H1 (cell line): ENCODE data around the gene STX10. TPM values are rescaled to one million over a fixed set of nuclear protein-coding genes. Genes with fewer than 3 reads are reported as not detected.

Source experiments
- ASH2L ChIP-seq: fragments of 200-600, 300-600 bp; sonication (generic); IDR thresholded peaks from one replicate; pipeline ENCODE4 v1.7.1; 2017; ENCODE audit warnings: low read length
- BCL11A ChIP-seq, 2 experiments: IDR thresholded peaks; one replicate each; pipeline ENCODE4 v1.6.1; 2011; ENCODE audit warnings: low read depth in 2 of 2, low read length in 2 of 2, mild to moderate bottlenecking in 2 of 2
- CTBP2 ChIP-seq: IDR thresholded peaks from 2 replicates; pipeline ENCODE4 v1.7.0; 2011; ENCODE audit warnings: borderline replicate concordance, mild to moderate bottlenecking, moderate library complexity, mixed read lengths, low read length; ENCODE audit not compliant: insufficient read depth, insufficient read length
- EGR1 ChIP-seq: IDR thresholded peaks from 2 replicates; pipeline ENCODE4 v1.6.1; 2011; ENCODE audit warnings: low read depth, low read length, borderline replicate concordance
- POU5F1 ChIP-seq: IDR thresholded peaks from 2 replicates; pipeline ENCODE4 v1.6.1; 2011; ENCODE audit warnings: low read depth, mild to moderate bottlenecking, low read length, moderate library complexity
- RXRA ChIP-seq: IDR thresholded peaks from 2 replicates; pipeline ENCODE4 v1.6.1; 2011; ENCODE audit warnings: low read depth, mild to moderate bottlenecking, low read length, moderate library complexity; ENCODE audit not compliant: insufficient read depth
- SAP30 ChIP-seq: fragments of 300-600 bp; sonication (generic); IDR thresholded peaks from 2 replicates; pipeline ENCODE4 v1.7.1; 2012; ENCODE audit warnings: low read length, moderate library complexity, mild to moderate bottlenecking, inconsistent platforms; ENCODE audit not compliant: insufficient read depth, insufficient replicate concordance
- TAF1 ChIP-seq: IDR thresholded peaks from 2 replicates; pipeline ENCODE4 v1.6.1; 2011; ENCODE audit warnings: mild to moderate bottlenecking, low read depth, low read length
- polyA plus RNA-seq, 7 experiments: library from polyadenylated mRNA; depleted of rRNA in 3 of 7; stranded (reverse) in 5 of 7; unstranded in 2 of 7; fragments of >200 nt in 5 of 7; fragments of 200-250 nt in 2 of 7; gene quantifications; 1 replicate in 5 of 7; 2 replicates in 1 of 7; 4 replicates in 1 of 7; pipeline versions ENCODE4 v1.2.1 to v1.2.3, GENCODE V29; 2011 to 2013; ENCODE audit warnings: missing spikeins in 2 of 7, mixed read lengths in 2 of 7
- total RNA-seq: library from RNA; stranded (reverse); fragmentation: NEBNext Ultra II Directional; extraction: Animal tissue kit (Norgen Biotek cat#: 25700); gene quantifications from 2 replicates; pipeline ENCODE4 v1.2.1, GENCODE V29; 2021

STX10 gene
- total and polyA plus RNA-seq, 2 of the 8 experiments (the other 6 are each of a cell fraction or from before 2014, with no cell fraction given), result 53.0 to 80.1 TPM

DNA sequence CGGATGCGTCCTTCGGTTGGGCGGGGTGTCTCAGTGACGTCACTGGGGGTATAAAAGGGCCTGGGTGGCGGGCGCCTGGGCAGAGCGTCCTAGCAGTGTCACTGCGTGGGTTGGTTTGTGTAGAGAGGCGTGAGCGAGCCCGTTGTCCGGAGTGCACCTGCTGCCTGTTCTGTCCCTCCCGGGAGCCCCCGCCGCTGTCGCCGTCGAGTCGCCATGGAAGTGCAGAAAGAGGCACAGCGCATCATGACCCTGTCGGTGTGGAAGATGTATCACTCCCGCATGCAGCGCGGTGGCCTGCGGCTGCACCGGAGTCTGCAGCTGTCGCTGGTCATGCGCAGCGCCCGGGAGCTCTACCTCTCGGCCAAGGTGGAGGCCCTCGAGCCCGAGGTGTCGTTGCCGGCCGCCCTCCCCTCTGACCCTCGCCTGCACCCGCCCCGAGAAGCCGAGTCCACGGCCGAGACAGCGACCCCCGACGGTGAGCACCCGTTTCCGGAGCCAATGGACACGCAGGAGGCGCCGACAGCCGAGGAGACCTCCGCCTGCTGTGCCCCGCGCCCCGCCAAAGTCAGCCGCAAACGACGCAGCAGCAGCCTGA lies 2.9 kb upstream of the STX10 start (continued):
- no peak for TF ChIP-seq BCL11A (IDR thresholded peaks at IDR 0.05; ENCODE audit: low read depth in 2 of 2, low read length in 2 of 2)
- peak; percentile 72 for TF ChIP-seq SAP30
- peak; percentile 51; the same call in 1 of the 2 replicates for TF ChIP-seq EGR1
- TF ChIP-seq POU5F1, result no peak
- TF ChIP-seq RXRA, result no peak
- TF ChIP-seq TAF1, result peak; percentile 99
- TF ChIP-seq ASH2L, result no peak
- no peak for TF ChIP-seq CTBP2
